ENCODE measurements around the gene SLC25A23.
"Not testable (repeated sequence)": the region's sequence is repeated elsewhere in the genome, so short reads cannot be mapped to it uniquely, and the experiment has no call there.

SLC25A23 gene

GRCh38 chr19:6457958-6458694 lies 1.5 kb downstream of the SLC25A23 start:
- DNase-seq (ENCODE audit: low spot score), result no peak

DNA sequence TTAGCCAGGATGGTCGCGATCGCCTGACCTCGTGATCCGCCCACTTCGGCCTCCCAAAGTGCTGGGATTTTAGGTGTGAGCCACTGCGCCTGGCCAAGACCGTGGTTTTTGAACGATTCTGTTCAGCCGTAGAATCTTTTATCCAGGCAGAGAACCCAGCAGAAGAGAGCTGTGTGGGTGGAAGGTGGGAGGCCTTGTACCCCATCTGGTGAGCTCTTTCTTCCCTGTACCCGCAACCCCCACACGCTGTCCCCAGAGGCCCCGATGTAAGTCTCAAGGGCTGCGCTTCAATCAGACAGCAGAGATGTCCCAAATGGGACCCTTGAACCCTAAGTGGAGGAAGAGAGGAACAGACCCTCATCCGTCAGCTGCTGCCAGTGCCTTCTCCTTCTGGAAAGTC lies 3.7 kb downstream of the SLC25A23 start:
- no peak for DNase-seq (ENCODE audit: low spot score)

DNA sequence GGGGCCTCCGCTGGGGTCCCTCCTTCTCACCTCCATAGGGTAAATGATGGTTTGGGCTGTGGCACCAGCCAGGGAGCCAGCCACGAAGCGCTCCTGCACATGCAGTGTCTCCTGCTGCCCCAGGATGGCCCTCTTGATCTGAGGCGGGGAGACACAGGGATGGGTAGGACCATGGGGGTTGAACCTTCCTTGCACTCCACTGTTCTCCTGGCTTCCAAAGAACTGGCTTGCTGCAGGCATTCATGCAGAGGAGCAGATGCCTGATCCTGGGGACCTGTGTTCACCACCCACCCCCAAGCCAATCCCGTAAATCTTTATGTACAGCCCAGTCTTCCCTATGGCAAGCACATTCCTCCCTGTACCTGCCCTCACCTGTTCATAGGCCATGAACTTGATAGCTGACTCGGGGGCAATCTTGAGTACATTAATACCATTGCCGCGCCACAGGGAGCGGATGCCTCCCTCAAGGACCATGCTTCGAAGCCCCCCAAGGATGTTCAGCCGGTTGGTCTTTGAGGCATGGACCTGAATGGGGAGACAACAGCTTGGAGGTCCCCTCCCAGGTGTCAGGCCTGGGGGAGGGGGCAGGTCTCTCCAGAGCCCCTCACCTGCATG lies 5.5 kb downstream of the SLC25A23 start:
- no peak for DNase-seq (ENCODE audit: low spot score)

- DNase-seq (ENCODE audit: low spot score), result no peak
Observed at GRCh38 chr19:6452899-6453298, 6.7 kb downstream of the SLC25A23 start.

DNA sequence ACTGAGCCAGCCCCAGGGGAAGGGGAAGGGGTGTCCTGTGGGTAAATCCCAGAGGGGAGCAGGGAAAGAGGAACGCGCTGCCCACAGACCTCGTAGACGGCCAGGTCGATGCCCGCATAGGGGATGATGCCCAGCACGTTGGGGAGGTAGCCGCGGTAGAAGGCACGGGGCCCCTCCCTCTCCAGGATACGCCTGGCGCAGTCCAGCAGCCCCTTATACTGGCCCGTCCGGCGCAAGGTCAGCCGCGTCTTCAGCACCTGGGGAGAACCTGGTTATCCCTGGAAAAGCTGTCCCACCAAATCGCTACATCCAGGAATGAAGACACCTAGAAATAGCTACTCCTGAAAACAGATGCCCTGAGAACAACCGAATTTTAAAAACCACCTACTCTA lies 7.4 kb downstream of the SLC25A23 start:
- no peak for DNase-seq (ENCODE audit: low spot score)

DNA sequence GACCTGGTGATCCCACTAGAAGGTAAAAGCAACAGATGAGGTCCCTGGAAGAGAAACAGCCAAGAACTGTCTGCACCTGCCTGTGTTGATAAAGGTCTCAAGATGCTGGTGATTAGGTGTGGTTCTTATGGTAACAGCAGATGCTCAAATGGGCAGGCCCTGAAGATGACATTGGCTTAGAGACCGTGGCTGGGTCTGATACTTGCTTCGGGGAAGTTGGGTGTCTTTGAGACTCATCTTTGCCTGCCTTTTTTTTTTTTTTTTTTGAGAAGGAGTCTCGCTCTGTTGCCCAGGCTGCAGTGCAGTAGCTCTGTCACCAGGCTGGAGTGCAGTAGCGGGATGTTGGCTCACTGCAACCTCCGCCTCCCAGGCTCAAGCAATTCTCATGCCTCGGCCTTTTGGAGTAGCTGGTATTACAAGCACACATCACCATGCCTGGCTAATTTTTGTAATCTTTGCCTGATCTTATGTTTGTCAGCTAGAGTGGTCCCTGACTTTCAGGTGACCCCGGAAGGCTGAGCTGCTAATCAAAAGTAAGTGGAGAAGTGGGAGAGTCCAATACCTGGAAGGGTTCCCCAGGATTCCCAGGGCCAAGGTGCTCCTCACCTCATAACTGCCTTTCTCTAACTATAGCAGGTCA lies 7.9 kb downstream of the SLC25A23 start:
- DNase-seq (ENCODE audit: low spot score), result no peak

- DNase-seq (ENCODE audit: low spot score), result no peak
Observed at GRCh38 chr19:6450166-6450565, 9.4 kb downstream of the SLC25A23 start.

DNA sequence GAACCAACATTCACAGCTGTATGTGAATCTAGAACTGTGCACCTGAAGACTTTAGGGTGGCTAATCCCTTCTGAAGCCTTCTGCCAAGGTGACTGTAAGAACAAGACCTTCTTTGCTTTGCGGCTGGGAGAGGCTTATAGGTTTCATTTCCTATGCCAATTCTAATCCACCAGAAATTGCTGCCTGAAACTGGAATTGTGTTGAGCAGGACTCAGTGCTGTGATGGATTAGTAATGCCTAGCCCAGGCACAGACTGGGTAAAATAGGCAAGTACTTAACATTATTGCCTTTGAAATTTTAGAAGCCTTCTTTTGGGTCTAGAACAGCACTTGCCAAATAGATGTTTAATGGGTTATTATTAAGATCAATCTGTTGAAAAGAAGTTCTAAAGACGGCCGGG lies 11.5 kb downstream of the SLC25A23 start:
- no peak for DNase-seq (ENCODE audit: low spot score)

DNA sequence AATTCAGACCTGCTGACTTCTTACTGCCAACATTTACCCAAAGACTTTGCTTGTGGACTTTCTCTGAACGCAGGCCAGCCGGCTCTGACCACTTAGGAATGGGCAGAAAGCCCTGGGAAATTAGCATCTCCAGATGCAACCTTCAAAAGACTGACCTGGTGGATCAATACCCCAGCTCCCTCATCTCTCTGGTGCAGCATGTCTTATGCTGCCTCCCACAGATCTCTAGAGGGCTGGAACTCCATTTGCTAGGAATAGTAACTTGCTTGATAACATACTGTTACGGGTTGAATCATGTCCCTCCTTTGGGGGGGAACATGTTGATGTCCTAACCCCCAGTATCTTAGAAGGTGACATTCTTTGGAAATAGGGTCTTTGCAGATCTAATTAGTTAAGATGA lies 13.1 kb downstream of the SLC25A23 start:
- no peak for DNase-seq (ENCODE audit: low spot score)

DNA sequence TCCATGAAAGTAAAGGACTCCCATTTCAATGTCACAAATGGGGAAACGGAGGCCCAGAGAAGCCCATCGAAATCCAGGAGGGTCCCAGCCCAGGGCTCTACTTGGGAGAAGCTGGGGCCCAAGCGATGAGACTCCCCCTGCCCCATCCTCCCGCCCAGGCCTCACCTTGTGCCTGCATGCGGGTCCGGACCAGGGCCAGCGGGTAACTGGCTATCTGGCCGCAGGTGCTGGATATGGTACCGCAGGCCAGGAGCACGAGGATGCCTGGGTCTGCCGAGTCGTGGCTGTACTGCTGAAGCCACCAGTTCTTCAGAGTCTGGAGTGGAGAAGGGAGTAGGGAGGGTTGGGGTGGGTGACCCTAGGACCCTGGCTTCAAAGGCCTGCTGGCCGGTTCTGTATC lies 15.6 kb downstream of the SLC25A23 start:
- DNase-seq (ENCODE audit: low spot score), result no peak

DNA sequence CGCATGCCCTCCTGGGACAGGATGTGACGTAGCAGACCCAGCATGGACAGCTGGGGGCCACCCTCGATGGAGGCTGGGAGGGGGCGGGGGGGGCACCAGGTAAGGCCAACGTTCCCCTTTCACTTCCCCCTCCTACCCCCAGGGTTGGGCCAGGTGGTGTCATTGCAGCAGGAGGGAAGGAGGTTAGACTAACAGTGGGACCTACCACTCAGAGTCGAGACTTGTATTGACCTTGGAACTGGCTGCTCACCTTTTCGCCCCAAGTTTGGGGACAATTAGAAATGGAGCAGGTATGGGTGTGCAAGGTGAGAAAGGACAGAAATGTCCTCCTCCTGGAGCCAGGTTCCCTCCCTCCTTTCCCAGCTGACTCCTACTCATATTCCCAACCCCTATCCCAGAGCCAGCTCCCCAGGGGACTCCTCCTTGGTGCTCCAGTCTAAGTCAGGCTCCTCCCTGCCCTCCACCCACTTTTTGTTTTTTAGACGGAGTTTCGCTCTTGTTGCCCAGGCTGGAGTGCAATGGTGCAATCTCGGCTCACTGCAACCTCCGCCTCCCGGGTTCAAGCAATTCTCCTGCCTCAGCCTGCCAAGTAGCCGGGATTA lies 17.4 kb downstream of the SLC25A23 start:
- no peak for DNase-seq (ENCODE audit: low spot score)

- no peak for DNase-seq (ENCODE audit: low spot score)
Observed at GRCh38 chr19:6440905-6441304, 18.7 kb downstream of the SLC25A23 start.

GRCh38 chr19:6439743-6440142 lies 19.8 kb downstream of the SLC25A23 start:
- DNase-seq (ENCODE audit: low spot score), result no peak

- DNase-seq (ENCODE audit: low spot score), result no peak
Observed at GRCh38 chr19:6433663-6434062, 25.9 kb downstream of the SLC25A23 start, which contains the start of gene SLC25A41. Gene SLC25A41, minus strand, starts transcription at chr19:6433763. Its CDS starts 70 bp downstream, at chr19:6433693.

- DNase-seq (ENCODE audit: low spot score), result no peak
Observed at GRCh38 chr19:6433165-6433564, 26.4 kb downstream of the SLC25A23 start.

DNA sequence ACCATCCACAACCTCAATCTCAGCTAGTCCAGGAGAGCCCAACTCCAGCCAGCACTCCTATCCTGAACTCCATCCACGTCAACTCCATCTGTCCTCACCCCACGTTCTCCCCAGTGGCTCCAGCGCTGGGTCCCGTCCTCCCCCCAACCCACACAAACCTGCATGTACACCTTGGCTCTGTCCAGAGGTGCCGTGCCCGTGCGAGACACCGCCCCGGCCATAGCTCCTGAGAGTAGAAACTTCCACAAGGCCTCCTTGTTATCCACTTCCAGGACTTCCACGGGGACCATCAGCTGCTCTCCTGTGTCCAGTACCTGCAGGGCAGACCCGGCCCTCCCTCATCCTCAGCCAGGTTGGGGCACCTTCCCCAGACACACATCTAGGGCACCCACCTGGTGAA lies 27.7 kb downstream of the SLC25A23 start:
- no peak for DNase-seq (ENCODE audit: low spot score)

GRCh38 chr19:6429419-6430221 lies 30.0 kb downstream of the SLC25A23 start:
- DNase-seq (ENCODE audit: low spot score), result no peak

DNA sequence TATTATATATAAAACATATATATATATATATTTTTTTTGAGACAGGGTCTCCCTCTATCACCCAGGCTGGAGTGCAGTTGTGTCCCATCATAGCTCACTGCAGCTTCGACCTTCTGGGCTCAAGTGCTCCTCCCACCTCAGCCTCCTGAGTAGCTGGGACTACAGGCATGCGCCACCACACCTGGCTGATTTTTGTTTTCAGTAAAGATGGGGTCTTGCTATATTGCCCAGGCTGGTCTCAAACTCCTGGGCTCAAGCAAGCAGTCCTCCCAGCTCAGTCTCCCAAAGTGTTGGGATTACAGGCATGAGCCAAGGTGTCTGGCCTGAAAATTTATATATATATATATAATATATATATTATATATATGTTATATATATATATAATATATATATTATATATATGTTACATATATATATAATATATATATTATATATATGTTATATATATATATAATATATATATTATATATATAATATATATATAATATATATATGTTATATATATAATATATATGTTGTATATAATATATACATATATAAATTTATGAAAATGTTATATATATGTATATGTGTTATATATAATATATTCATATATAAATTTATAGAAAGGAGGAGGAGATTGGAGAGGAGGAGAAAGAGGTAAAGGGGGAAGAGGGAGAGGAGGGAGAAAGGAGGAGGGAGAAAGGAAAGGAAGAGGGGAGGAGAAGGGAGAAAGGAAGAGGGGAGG lies 30.7 kb downstream of the SLC25A23 start:
- DNase-seq (ENCODE audit: low spot score), result not testable (repeated sequence)

DNA sequence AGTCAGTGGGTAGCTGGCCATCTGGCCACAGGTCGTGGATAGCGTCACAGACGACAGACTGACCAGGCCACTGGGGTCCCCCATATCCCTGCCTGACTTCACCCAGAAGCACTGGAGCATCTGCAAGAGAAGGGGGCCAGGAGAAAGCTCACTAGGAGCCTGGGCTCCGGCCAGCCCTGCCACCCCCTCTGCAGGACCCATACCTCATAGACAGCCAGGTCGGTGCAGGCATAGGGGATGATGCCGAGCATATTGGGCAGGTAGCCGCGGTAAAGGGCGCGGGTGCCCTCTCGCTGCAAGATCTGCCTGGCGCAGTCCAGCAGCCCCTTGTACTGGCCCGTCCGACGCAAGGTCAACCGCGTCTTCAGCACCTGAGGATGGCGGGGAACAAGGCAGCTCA lies 32.5 kb downstream of the SLC25A23 start:
- no peak for DNase-seq (ENCODE audit: low spot score)

DNA sequence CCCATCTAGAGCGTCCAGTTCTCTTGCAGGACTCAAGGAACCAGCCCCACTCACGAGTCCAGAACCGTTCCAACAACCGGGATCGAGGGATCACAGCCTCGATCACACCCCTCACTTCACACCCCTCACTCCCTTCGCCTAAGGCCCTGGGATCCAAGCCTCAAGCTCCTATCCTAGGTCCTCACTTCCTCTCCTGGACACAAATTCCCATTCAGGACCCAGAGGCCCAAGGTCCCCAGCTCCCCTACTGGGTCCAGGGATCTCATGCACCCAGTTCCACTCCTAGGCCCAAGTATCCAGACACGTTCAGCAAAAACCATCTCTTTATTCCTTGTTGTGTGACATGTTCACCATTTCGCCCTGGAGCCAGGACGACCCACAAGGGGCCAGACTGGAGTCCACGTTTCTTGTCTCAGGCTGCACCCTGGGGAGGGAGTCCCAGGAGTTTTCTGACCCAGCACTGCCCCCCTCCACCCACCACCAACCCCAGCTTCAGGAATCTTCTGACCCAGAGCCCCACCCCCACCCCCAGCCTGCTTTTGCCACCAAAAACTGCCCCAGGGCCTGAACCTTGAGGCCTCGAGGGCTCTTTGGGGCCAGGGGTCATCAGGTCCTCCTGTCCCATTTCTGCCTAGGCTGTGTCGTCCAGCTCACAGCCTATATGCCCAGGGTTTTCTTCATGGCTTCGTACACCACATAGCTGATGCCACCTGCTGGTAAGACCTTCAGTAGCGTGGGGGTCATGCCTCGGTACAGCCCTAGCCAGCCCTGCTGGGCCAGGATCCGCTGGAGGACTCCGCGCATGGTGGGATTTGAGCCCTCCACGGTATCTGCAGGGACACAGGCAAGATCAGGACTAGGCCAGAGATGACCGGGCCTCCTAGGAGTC lies 33.6 kb downstream of the SLC25A23 start:
- no peak for DNase-seq (ENCODE audit: low spot score)
